Fibroblast of mammary gland (primary cell): ENCODE data around the gene NT5C1A.

Experiments
- DNase-seq: peaks from one replicate; pipeline ENCODE4 v3.0.0-alpha.2; 2010; ENCODE audit warnings: low read depth
- H3K4me3 ChIP-seq: 2 replicates; pipeline ENCODE4 v1.5.1; 2011; ENCODE audit warnings: low read depth, mild to moderate bottlenecking, low read length, moderate library complexity; ENCODE audit not compliant: control insufficient read depth
- TF ChIP-seq, protein P1 (sequence below): conservative IDR thresholded peaks from 2 replicates; pipeline ENCODE4 v1.5.1; 2011; ENCODE audit warnings: low read depth, low read length, inconsistent platforms; ENCODE audit not compliant: control insufficient read depth, insufficient read depth

Gene NT5C1A

DNA sequence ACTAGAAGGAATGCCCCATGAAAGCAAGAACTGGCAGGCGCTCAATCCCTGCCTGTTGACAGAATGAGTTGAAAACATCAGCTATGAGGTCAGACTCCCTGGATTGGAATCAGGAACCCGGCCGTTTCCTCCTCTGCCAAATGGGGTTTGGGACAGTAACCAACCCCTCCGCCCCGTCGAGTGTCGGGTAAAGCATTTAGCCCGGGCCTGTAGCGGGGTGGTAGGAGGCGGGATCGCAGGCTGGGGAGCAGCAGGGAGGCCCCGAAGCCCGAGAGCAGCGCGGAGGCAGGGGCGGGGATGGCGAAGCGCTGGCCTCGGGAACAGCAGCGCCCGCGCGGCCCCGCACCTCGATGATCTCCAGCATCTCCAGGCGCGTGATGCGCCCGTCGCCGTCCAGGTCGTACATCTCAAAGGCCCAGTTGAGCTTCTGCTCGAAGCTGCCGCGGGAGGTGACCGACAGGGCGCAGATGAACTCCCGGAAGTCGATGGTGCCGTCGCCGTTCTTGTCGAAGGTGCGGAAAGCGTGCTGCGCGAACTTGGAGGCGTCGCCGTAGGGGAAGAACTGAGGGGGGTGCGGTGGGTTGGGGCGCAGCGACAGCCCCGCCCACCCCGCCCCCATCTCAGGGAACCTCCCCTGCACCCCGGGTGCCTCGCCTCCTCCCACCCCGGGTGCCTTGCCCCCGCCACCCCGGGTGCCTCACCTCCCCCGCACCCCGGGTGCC is 11.8 kb upstream of the NT5C1A start:
- TF ChIP-seq, protein P1, sequence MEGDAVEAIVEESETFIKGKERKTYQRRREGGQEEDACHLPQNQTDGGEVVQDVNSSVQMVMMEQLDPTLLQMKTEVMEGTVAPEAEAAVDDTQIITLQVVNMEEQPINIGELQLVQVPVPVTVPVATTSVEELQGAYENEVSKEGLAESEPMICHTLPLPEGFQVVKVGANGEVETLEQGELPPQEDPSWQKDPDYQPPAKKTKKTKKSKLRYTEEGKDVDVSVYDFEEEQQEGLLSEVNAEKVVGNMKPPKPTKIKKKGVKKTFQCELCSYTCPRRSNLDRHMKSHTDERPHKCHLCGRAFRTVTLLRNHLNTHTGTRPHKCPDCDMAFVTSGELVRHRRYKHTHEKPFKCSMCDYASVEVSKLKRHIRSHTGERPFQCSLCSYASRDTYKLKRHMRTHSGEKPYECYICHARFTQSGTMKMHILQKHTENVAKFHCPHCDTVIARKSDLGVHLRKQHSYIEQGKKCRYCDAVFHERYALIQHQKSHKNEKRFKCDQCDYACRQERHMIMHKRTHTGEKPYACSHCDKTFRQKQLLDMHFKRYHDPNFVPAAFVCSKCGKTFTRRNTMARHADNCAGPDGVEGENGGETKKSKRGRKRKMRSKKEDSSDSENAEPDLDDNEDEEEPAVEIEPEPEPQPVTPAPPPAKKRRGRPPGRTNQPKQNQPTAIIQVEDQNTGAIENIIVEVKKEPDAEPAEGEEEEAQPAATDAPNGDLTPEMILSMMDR, result no peak
- no peak overlapping the region for H3K4me3 ChIP-seq
- DNase-seq, result no peak

DNA sequence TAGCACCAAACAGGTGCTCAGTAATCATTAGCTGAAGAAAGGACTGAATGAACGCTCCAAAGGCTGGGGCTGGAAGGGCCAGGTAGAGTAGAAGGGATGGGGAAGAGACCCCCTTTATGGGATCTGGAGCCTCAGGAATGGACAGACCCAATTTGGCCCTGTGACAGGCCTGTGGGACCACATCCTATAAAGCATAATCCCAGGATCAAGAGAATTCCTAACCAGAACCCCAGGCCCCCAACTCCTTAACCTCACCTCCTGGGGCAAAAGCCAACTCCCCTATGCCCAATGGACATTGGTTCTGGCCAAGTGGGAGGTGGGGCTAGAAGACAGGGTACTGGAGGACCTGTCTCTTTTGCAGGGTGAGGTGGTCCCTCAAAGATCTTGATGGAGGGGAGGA is 10.1 kb upstream of the NT5C1A start:
- DNase-seq, result no peak
- TF ChIP-seq, protein P1, result no peak
- H3K4me3 ChIP-seq, result no peak overlapping the region

GRCh38 chr1:39681294-39681693 is 9.4 kb upstream of the NT5C1A start:
- H3K4me3 ChIP-seq, result no peak overlapping the region
- DNase-seq, result no peak
- TF ChIP-seq, protein P1, result no peak

- DNase-seq, result no peak
- TF ChIP-seq, protein P1, result no peak
- H3K4me3 ChIP-seq, result no peak overlapping the region
Observed at GRCh38 chr1:39680751-39681150, 8.8 kb upstream of the NT5C1A start.

DNA sequence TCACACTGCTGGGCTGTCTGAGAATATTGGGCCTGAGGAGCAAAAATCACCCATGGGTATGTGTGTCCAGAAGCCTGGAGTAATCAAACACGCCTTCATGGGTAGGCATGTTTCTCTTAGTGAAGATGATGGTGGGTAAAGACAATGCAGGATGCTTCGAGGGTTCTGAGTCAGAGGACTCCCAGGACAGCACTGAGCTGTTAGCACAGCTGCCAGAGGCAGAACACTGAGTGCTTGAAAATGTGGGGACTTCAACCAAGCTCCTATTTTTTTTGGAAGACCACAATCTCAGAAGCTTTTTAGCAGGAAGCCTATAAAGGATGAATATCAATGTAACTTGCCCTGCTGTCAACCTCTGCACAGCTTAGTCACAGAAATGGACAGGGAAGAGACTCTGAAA is 7.9 kb upstream of the NT5C1A start:
- no peak overlapping the region for H3K4me3 ChIP-seq
- DNase-seq, result no peak
- TF ChIP-seq, protein P1, result no peak

DNA sequence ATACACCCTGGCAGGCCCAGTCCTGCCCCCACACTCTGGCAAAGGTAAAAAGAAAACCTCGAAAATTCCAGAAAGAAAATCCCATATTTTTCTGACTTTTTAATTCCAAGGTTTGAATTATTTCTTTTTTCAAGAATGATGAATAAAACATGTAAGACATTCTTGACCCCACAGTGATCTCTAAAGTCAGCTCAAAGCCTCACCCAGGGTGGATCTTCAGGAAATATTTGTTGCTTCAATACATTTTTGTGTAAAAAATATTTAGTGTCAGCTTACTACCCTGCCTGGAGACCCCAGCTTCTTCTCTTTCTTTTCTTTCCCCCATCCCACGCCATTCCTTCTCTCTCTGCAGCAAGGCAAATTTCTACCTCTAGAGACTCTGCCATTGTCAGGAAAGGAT is 7.0 kb upstream of the NT5C1A start:
- no peak overlapping the region for H3K4me3 ChIP-seq
- TF ChIP-seq, protein P1, result no peak
- no peak for DNase-seq
